GM19240 (cell line): ENCODE results near the gene DACT3.

Experiments used
- DNase-seq: peaks from one replicate; pipeline ENCODE4 v3.0.0; 2011; ENCODE audit warnings: low spot score; ENCODE audit not compliant: insufficient read length

DACT3 gene

DNA sequence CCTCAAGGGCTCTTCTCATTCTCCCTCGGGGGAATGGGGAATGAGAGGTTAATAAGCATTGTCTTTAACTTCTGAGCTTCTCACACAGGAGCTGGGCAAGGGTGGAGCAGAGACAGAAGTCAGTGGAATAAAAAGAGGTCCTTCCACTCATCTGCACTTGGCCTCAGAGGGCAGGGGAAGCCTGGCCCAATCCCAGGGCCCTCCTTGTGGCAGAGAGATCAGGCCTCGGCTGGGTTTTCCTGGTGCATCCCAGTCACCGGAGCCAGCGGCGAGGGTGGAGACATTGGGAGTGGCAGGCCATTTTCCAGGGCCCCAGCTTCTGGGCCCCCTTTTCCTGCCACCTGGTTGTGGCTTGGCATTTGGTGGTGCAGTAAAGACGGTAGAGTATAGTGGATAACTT, 49.2 kb downstream of the DACT3 start:
- DNase-seq = no peak

- no peak for DNase-seq
Observed at GRCh38 chr19:46610851-46611770, 49.9 kb downstream of the DACT3 start.

- DNase-seq = no peak
Observed at GRCh38 chr19:46610413-46610775, 50.6 kb downstream of the DACT3 start.

GRCh38 chr19:46609511-46610412, 51.2 kb downstream of the DACT3 start:
- DNase-seq = no peak

DNA sequence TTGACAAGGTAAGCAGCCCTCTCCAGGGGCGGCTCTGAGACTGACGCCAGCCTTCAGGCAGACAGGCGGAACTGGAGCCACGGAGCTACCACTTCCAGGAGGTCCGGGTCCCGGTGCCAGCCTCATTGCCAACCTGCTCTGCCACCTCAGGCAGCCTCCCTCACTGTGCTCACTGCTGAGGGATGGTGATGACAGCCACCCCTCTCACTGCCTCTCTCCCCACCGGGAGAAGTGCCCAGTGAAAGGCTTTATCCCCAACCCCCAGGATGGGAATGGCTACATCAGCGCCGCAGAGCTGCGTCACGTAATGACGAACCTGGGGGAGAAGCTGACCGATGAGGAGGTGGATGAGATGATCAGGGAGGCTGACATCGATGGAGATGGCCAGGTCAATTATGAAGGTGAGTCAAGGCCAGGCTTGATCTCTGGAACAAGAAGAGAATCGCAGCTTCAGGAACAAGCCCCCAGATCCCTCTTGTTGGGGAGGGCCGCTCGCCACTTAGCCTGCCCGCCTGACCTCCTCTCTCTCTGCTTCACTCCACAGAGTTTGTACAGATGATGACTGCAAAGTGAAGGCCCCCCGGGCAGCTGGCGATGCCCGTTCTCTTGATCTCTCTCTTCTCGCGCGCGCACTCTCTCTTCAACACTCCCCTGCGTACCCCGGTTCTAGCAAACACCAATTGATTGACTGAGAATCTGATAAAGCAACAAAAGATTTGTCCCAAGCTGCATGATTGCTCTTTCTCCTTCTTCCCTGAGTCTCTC, 52.2 kb downstream of the DACT3 start:
- DNase-seq = no peak

DNA sequence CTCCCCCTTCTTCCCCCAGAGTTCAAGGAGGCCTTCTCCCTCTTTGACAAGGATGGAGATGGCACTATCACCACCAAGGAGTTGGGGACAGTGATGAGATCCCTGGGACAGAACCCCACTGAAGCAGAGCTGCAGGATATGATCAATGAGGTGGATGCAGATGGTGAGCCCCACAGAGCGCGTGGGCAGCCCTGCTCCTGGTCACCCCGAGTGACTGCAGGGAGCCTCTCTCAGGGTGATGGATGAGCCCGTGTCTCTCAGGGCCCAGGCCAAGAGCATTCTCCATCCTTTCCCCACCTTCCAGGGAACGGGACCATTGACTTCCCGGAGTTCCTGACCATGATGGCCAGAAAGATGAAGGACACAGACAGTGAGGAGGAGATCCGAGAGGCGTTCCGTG, 52.8 kb downstream of the DACT3 start:
- DNase-seq = no peak

GRCh38 chr19:46607448-46607841, 53.5 kb downstream of the DACT3 start:
- no peak for DNase-seq

DNA sequence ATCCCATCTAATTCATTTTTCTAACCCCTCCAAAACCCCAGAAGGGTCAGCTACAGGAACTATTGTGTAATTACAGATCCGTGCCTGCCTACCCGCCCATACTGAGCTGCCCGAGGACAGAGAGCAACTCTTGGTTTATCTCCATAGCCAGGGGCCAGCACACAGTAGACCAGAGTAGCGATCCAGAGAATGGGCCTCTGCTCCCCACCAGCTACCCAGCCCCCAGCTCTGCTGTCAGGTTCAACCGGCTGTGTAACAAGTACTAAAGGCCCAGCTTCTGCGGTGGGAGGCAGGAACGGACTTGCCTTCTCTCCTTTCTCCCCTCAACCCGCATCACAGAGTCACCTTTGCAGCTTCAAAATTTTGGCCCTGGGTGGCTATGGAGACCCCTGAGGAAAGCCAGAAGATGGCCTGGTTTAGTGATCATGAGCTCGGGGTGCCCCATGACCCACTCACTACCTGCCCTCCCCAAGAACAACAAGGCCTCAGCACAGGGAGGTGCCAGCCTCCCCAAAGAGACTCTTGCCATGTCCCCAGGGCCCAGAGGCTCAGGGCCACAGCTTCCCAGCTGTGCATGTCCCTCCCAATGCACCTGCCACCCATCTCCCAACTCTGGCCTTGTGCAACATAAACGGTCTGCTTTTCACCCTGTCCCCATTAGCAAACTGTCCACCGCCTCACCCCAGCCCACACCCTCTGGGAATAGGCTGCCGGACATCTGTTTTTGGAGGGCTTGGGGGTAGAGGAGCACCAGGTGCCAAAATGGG, 54.1 kb downstream of the DACT3 start:
- DNase-seq = no peak

DNA sequence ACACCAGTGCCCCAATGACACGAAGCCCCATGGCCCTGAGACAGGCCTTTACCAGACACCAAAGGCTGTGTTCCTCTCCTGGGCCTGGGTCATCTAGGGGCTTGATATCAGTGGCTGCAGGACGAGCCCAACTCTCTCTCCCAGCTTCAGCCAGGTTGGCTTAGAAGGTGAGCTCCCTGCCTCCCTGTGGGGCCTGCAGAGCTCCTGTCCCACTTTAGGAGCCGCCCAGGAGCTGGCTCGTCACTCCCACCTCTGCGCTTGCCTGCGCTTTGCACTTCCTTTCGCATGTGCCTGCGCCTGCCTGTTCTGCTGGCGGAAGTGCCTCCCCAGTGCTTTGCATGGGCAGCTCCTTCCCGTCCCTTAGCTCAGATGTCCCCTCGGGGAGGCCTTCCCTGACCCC, 55.0 kb downstream of the DACT3 start:
- no peak for DNase-seq

DNA sequence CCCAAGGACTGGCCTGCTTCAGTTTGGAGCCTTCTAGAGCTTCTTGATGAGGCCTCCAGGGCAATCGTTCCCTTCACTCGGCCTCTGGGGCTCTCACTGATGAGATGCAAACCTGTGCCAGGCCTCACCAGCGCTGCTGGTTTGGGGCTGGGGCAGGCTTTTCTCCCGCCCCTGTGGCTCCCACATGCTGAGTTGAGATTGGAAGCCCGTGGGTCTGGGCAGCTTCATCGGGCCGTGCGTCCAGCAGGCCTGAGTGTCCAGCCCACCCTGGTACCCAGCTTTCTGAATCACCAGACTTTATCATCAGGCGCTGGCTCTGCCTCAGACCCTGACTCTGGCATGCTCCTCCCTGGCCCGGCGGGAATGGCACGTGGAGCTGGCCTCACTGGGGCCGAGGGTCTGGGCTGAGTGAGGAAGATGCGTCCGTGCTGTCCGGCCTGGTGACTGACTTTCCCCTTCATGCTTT, 55.6 kb downstream of the DACT3 start:
- no peak for DNase-seq

DNA sequence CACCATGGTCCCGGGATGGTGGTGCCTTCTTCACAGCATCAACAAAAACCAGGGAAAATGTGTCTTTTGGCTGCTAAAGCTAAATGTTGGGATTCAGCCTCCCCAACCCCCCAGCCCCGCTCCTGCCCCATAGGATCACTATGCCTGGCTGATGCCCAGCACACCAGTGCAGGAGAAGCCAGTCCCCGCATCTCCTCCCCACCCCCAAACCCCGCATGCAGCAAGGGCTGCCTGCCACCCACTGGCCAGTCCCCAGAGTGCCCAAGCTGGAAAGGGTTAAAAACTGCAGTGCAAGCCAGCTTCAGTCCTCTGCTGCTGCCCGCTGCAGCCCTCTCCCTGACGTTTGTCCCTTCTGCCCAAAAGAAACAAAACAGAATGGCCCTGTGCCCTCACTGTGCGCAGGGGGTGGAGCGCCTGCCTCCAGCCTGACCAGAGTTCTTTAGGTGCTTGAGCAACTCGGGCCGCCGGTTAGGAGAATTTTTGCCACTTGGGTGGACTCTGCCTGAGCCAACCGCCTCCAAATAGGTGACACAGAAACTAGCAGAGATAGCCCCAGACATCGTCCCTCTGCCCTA, 56.1 kb downstream of the DACT3 start:
- no peak for DNase-seq

DNA sequence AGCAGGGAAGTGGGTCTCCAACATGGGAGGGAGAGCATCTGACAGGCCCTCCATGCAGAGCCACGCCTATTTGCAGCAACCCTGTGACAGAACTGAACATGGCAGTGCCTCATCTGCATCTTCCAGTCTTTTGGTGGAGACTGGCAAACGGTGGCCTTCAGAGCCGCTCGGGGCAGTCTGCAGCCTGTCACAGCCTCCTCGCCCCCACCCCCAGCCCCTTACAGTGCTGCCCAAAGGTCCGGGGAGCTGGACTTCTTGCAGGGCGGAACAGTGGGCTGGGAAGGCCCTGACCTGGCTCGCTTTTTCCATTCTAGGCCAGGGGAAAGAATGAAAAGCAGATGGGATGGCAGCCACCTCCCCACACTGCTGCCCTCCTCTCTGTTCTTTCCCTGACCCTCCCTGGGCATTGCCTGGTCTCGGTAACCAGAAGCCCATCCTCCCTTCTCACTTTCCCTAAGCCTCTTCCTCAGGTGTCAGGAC, 57.2 kb downstream of the DACT3 start:
- DNase-seq = no peak

- peak; percentile 60 for DNase-seq
Observed at GRCh38 chr19:46603195-46603637, 57.8 kb downstream of the DACT3 start.

- no peak for DNase-seq
Observed at GRCh38 chr19:46602392-46603194, 58.4 kb downstream of the DACT3 start.

DNA sequence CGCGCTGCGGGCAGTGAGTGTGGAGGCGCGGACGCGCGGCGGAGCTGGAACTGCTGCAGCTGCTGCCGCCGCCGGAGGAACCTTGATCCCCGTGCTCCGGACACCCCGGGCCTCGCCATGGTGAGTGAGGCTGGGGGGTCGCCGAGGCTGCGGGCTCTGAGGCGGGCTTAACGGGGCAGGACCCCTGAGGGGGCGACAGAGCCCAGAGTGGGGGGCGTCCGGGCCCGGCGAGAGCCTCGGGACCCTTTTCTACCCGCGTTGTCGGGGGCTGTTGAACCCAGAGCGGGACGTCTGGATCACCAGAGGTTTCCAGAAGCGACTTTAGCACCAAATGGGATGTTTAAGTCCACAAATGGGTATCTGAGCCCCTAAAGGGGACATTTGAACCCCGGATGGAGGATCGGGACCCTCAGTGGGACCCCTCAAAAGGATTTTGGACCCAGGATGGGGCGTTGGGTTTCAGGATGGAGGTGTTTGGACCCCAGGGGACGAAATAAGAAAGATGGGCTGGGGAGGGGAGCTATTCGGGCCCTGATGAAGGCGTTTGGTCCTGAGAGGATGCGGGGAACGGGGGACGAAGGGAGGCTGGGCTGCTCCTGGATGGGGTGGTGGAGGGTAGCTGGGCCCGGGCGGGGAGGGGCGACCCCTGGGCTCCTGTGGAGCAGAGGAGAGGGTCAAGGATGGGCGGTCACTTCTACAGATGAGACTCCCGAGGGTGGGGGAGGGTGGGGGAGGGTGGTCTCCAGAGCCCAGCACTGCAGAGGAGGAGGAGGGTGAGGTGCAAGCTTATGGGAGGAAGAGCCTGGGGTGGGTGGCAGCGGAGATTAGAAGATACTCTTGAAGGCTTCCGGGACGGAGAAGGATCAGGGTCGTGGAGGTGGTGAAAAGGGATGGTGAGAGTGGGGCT, 59.4 kb downstream of the DACT3 start, which contains the start of gene CALM3:
TSS of gene CALM3 (plus strand) at position 13 of the 907 bp plus-strand sequence. CDS start at position 118, 105 bp downstream.
- DNase-seq = no peak

- DNase-seq = peak; percentile 88
Observed at GRCh38 chr19:46600384-46601317, 60.3 kb downstream of the DACT3 start.
